ENCODE results near the gene CSNK1G1.

DNA sequence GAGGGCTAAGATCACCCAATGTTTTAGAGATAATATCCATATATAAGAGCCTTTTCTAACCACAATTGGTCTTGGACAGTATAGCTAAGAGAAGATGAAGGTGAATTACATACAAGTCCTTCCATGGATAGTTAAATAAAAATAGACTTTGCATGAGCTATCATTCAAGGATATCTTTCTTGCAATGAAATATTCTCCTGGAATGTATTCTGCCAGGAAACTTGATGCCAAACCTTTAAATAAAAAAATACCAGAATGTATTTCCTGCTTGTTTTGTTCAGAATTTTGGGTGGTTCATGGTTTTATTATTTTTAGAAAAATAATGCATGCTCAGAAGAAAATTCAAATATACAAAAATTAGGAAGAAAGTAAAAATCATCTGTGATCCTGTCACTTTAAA, 104.3 kb downstream of the CSNK1G1 start:
- no peak for TF ChIP-seq GATA2 (IDR thresholded peaks at IDR 0.05; ENCODE audit: low read depth, low read length)
- no peak for TF ChIP-seq GATA3 (IDR thresholded peaks at IDR 0.05; ENCODE audit: low read depth, low read length)

Data from SH-SY5Y (cell line).